GM12878 (cell line): ENCODE results near the gene RBKS. TPM values are rescaled to one million over a fixed set of nuclear protein-coding genes. Genes with fewer than 3 reads are reported as not detected.

Source experiments
- EGR1 ChIP-seq, 2 experiments: IDR thresholded peaks; 1 replicate in 1 of 2; 2 replicates in 1 of 2; pipeline ENCODE4 v1.6.1; 2011 to 2012; ENCODE audit warnings: low read depth in 2 of 2, low read length in 2 of 2, borderline replicate concordance in 1 of 2, mild to moderate bottlenecking in 1 of 2, moderate library complexity in 1 of 2
- ESRRA ChIP-seq: IDR thresholded peaks from 2 replicates; pipeline ENCODE4 v1.6.1; 2012; ENCODE audit warnings: mild to moderate bottlenecking, low read length, improper control_type of control experiment
- GATAD2B ChIP-seq: fragments of 450-650 bp; conservative IDR thresholded peaks from 2 replicates; pipeline ENCODE4 v1.6.1; 2017; ENCODE audit warnings: low read depth, mild to moderate bottlenecking, moderate library complexity
- KAT2A ChIP-seq: conservative IDR thresholded peaks from 2 replicates; pipeline ENCODE4 v1.6.1; 2011; ENCODE audit warnings: low read depth, low read length; ENCODE audit not compliant: control insufficient read depth
- MLLT1 ChIP-seq: fragments of 450-650 bp; IDR thresholded peaks from 2 replicates; pipeline ENCODE4 v1.6.1; 2016; ENCODE audit warnings: mild to moderate bottlenecking
- MYC ChIP-seq: IDR thresholded peaks from 2 replicates; pipeline ENCODE4 v1.6.1; 2011; ENCODE audit warnings: mild to moderate bottlenecking, low read length, moderate library complexity, inconsistent platforms; ENCODE audit not compliant: insufficient read depth, insufficient replicate concordance, insufficient read length, severe bottlenecking
- NFYA ChIP-seq: IDR thresholded peaks from 2 replicates; pipeline ENCODE4 v1.6.1; 2011; ENCODE audit warnings: low read depth, mild to moderate bottlenecking, low read length, improper control_type of control experiment, borderline replicate concordance
- RCOR1 ChIP-seq: conservative IDR thresholded peaks from 2 replicates; pipeline ENCODE4 v1.6.1; 2012; ENCODE audit warnings: low read depth, low read length, improper control_type of control experiment
- SUZ12 ChIP-seq: fragments of 200-600 bp; sonication (generic); IDR thresholded peaks from one replicate; pipeline ENCODE4 v1.6.1; 2018; ENCODE audit warnings: antibody characterized with exemption, mild to moderate bottlenecking; ENCODE audit not compliant: unreplicated experiment
- ZBTB11 ChIP-seq: fragments of 450-650 bp; formaldehyde crosslinking; IDR thresholded peaks from 2 replicates; pipeline ENCODE4 v1.5.0; 2022; ENCODE audit warnings: mild to moderate bottlenecking, missing genetic modification characterization
- polyA plus RNA-seq, 11 experiments: library from polyadenylated mRNA; depleted of rRNA in 4 of 11; unstranded in 6 of 11; stranded (reverse) in 5 of 11; fragments of >200 nt; fragmentation: Nextera tagmentation in 4 of 11; fragmentation: Illumina TruSeq in 1 of 11; extraction: Ambion mirVana in 4 of 11; extraction: Trizol in 1 of 11; gene quantifications; 1 replicate in 1 of 11; 2 replicates in 10 of 11; pipeline versions ENCODE4 v1.2.1 to v1.2.3, GENCODE V29; 2011 to 2016; ENCODE audit warnings: inconsistent platforms in 2 of 11, missing spikeins in 2 of 11, low read depth in 1 of 11
- total RNA-seq, 4 experiments: library from RNA; depleted of rRNA in 3 of 4; stranded (reverse); fragments of >200 nt in 3 of 4; fragmentation: Illumina TruSeq in 1 of 4; extraction: Trizol in 1 of 4; gene quantifications; 2 replicates each; pipeline versions ENCODE4 v1.2.1 to v1.2.3, GENCODE V29; 2013 to 2021
- TF ChIP-seq, protein P1 (sequence below): IDR thresholded peaks from 2 replicates; pipeline ENCODE4 v1.6.1; 2012; ENCODE audit warnings: low read depth, low read length, improper control_type of control experiment

The RBKS gene
- total and polyA plus RNA-seq, 10 of the 15 experiments (the other 5 are each of a cell fraction or from before 2014, with no cell fraction given) = 0.39 to 1.8 (median 1.0) TPM

- no peak for TF ChIP-seq ZBTB11 (CRISPR knock-in tag)
- no peak for TF ChIP-seq EGR1 (IDR thresholded peaks at IDR 0.05; ENCODE audit: borderline replicate concordance in 1 of 2, low read depth in 2 of 2, low read length in 2 of 2)
- no peak for TF ChIP-seq ESRRA
- TF ChIP-seq RCOR1 = no peak
- no peak for TF ChIP-seq MYC
- no peak for TF ChIP-seq GATAD2B
- TF ChIP-seq, protein P1, sequence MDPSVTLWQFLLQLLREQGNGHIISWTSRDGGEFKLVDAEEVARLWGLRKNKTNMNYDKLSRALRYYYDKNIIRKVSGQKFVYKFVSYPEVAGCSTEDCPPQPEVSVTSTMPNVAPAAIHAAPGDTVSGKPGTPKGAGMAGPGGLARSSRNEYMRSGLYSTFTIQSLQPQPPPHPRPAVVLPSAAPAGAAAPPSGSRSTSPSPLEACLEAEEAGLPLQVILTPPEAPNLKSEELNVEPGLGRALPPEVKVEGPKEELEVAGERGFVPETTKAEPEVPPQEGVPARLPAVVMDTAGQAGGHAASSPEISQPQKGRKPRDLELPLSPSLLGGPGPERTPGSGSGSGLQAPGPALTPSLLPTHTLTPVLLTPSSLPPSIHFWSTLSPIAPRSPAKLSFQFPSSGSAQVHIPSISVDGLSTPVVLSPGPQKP = no peak
- TF ChIP-seq NFYA = no peak
- TF ChIP-seq KAT2A = no peak
- no peak for TF ChIP-seq MLLT1
- no peak for TF ChIP-seq SUZ12
Observed at GRCh38 chr2:27814758-27815157, 75.4 kb downstream of the RBKS start (continued).
